Measurements from ENCODE around the gene ATRIP.

The ATRIP gene

DNA sequence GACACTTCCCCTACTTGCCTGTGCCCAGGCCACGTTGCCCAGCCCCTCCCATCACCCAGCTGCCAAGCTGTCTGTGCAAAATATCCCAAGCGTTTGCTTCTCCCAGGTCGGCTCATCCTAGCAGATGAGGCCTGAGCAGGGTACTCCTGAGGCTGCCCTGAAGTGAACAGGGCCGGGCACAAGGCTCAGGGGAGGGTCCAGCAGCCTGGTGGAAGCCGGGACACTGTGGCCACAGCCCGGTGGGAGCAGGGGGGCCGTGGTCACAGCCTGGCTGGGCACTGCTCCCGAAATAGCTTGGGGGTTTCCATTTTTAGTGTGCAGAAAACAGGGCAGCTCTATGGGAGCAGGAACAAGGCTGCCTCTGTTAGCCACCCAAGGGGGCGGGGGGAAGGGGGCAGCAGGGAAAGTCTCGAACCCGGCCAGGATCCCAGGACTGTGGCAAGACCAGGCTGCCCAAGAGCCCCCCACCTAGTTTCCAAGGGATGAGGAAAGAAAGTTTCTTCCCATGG lies 20.1 kb upstream of the ATRIP start:
- TF ChIP-seq GATA3 (IDR thresholded peaks at IDR 0.05; ENCODE audit: low read depth, low read length) (no peak), GATA2 (IDR thresholded peaks at IDR 0.05; ENCODE audit: low read depth, low read length) (no peak)

DNA sequence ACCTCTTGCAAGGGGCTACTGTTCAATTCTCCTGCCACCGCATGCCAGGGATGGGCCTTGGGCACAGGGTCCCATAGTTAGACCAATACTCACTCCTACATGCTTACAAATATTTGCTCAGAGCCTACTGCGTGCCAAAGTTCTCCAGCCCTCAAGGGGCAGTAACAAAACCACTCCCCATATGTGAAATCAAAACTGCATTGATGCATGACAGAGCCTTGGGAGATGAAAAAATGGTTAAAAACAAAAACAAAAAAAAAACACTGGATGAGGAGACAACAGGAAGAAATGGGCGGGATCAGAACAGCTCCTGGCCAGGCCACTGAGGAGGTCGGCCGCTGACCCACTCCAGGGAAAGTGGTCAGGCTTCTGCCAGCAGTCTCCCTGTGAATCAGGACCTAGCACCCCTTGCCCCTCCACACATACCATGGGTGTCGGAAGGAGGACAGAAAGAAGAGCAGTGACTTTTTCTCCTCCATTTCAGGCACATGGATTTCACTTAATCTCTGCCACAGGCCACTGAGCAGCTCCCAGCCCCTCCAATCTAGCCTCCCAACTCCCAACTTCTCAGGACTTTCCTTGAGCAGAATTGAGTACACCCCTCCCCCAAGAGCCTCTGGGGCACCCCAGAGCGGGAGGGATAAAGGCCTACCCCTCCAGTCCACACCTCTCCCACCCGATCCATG lies 19.4 kb upstream of the ATRIP start:
- TF ChIP-seq GATA3 (IDR thresholded peaks at IDR 0.05; ENCODE audit: low read depth, low read length), result no peak
- no peak for TF ChIP-seq GATA2 (IDR thresholded peaks at IDR 0.05; ENCODE audit: low read depth, low read length)

DNA sequence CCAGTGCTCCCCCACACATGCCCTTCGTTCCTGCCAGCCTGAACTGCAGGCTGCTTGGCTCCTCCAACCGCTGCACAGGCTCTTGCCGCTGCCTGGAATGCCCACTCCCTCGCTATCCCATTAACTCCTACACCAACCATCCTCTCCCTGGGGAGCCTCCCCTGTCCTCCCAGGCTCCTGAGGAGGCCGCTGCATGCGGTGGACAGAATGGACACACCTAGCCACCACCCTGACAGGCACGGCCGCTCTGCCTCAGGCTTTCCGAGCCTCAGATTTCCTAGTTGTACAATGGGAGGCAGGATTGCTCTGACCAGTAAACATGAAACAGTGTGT lies 18.9 kb upstream of the ATRIP start:
- TF ChIP-seq GATA3 (IDR thresholded peaks at IDR 0.05; ENCODE audit: low read depth, low read length) (no peak), GATA2 (IDR thresholded peaks at IDR 0.05; ENCODE audit: low read depth, low read length) (no peak)

DNA sequence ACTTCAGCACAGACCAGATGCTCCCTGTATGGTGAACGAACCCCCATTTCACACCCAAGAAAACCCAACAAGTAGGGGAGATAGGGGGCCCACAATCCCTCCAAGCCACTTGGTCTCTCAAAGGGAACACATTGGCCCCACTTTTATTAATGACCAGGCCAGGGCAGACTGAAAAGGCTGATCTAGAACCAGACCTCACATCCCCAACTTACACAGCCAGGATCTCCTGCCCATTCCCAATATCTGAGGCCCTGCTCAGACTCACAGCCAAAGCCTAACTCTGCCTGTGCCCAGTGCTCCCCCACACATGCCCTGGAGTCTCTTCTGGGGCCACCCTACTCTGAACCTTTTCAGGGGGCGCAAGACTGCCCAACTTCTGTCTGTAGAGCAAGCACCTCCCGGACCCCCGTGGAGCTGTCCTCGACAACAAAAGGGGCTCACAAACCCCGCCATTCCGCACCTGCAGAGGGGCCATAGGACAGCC lies 18.4 kb upstream of the ATRIP start:
- TF ChIP-seq GATA3 (IDR thresholded peaks at IDR 0.05; ENCODE audit: low read depth, low read length) (no peak), GATA2 (IDR thresholded peaks at IDR 0.05; ENCODE audit: low read depth, low read length) (no peak)

DNA sequence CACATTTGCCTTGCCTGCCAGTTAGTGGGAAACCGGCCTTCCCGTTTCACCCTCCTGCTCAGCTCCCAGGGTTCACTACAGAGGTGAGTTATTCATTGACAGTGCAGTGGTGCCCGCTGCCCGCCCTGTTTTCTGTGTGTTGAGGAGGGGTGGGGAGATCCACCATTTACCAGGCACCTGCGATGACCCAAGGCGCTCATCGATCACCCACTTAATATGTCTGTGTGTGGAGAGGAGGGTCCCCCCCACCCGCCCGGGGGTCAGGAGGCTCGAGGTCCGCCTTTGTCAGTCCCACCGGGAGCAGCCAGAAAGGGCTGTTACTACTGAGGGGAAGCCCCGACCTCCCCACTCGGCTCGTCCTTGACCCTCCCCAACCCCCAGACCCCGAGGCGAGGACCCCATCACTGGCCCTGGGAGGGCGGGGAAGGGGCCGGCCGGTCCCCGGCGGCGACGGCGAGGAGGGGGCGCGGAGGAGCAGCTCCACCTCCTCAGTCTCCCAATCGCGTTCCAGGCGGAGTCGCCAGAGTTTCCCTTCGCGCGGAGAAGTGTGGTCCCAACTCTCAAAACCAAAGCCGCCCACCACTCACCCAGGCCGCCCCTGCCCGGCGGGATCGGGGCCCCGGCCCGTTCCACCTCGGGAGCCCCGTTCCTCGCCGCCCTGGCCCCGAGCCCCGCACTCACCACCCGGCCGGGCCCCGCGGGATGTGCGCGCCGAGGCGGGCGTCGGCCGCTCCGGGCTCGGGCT lies 17.8 kb upstream of the ATRIP start:
- TF ChIP-seq GATA3 (IDR thresholded peaks at IDR 0.05; ENCODE audit: low read depth, low read length) (no peak), GATA2 (IDR thresholded peaks at IDR 0.05; ENCODE audit: low read depth, low read length) (no peak)

DNA sequence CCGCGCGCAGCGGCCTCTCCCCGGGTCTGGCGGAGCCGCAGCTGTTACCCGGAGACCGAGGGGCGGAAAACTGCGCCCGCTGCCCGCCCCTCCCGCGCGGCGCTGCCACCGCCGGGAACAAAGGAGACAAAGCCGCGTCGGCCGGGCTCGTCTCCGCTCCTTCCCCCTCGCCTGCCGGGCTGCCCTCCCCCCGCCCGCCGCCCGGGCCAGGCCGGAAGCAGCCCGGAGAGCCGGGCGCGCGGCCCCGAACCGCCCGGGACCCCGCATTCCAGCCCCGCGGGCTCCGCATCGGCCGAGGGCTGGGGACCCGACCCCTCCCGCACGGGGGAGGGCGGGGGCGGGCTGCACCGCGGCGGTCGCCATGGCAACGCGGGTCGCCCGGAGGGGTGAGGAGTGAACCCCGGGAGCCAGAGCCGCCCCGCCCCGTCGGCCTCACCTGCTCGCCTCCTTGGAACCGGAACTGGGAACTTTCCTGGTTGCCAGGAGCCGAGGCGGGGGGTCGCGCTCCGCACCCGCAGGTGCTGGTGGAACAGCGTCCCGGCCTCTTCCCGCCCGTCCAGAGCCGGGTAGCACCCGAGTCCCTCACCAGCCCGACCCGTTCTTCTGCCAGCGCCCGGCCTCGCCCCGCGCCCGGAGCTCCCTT lies 17.1 kb upstream of the ATRIP start:
- TF ChIP-seq GATA2 (IDR thresholded peaks at IDR 0.05; ENCODE audit: low read depth, low read length) (no peak), GATA3 (IDR thresholded peaks at IDR 0.05; ENCODE audit: low read depth, low read length) (no peak)

DNA sequence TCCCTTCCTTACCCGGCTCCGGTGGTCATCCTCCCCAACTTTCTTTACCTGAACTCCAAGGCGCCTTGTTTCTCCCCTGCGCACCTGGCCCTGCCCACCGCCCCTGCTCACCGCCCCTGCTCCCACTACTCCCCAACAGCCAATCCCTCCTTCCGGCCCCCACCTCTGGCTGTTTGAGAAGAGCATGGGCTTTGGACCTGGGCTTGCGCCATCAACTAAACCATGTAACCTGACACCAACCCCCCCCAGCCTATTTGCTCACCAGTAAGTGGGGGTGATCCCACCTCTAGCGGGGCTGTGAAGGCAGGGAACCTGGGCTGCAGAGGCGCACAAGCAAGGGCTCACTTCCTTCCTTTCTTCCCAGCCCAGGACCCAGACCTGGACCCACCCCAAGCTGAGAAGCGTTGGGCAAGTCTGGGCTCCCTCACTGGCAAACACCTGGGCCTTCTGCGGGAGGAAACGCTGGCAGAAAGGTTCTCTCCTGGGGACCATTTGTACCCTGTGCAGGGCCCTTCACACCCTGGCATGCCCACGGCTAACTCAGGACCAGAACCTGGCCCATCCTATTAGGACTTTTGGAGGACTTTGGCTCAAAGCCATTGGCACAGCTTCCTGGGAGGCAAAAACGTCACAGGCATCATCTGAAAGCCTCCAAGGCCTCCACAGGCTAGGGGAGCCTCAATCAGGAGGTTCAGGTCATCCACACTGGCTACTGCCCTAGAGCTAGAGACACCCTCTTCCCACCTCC lies 16.4 kb upstream of the ATRIP start, which contains the start of gene PLXNB1:
Gene PLXNB1 (minus strand): TSS at position 127 of the 748 bp plus-strand sequence. CDS start 5,475 bp downstream, outside the sequence.
- TF ChIP-seq GATA2 (IDR thresholded peaks at IDR 0.05; ENCODE audit: low read depth, low read length), result no peak
- TF ChIP-seq GATA3 (IDR thresholded peaks at IDR 0.05; ENCODE audit: low read depth, low read length), result no peak

DNA sequence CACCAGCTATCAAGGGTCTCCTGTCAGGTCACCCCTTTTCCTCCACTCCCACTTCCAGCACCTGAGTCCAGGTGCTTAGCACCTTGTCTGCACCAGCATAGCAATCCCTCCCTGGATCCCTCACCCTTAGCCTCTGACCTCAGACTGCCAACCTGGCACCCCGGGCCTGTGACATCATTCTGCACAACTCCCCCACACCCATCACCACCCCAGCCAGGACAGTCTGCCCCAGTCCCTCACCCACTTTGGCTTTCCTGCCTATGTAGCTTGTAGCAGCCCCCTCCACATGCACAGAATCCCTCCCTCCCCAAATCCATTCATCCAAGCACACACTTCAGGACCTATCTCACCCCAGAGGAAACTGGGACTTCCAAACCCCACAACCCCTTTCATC lies 15.8 kb upstream of the ATRIP start:
- TF ChIP-seq GATA3 (IDR thresholded peaks at IDR 0.05; ENCODE audit: low read depth, low read length) (no peak), GATA2 (IDR thresholded peaks at IDR 0.05; ENCODE audit: low read depth, low read length) (no peak)

DNA sequence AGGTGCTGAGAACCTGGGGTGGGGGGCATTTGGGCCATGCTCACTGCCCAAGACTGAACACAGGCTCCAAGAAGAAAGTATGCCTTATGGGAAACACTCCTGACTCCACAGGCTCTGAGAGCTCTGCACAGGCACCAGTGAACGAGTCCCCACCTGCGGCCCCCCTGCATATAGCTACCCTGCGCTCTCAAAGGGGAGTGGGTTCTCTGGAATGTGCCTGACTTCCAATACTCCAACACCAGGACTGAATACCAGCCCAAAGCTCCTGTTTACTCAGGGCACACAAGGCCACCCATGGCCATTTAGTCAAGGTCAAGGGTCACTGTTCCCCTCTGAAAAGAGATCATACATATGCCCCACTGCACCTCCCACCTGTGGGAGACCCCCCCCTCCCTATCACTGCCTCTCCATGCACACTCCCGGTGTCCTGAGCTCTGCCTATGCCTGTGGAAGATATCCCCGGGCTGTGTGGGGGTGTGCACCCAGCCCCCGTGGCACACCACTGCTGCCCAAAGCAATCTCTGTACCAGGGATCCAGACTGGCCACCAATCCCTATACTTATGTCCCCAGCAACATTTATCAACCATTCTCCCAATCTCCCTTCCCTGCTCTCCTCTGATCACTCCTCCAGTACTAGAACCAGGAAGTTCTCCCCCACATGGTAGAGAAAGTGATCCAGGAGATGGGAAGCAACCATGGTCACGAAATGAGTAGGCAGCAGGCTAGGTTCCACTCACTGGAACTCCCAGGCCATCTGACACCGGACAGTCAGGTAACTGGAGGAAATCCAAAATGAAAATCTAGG lies 15.1 kb upstream of the ATRIP start:
- TF ChIP-seq GATA3 (IDR thresholded peaks at IDR 0.05; ENCODE audit: low read depth, low read length) (no peak), GATA2 (IDR thresholded peaks at IDR 0.05; ENCODE audit: low read depth, low read length) (no peak)

DNA sequence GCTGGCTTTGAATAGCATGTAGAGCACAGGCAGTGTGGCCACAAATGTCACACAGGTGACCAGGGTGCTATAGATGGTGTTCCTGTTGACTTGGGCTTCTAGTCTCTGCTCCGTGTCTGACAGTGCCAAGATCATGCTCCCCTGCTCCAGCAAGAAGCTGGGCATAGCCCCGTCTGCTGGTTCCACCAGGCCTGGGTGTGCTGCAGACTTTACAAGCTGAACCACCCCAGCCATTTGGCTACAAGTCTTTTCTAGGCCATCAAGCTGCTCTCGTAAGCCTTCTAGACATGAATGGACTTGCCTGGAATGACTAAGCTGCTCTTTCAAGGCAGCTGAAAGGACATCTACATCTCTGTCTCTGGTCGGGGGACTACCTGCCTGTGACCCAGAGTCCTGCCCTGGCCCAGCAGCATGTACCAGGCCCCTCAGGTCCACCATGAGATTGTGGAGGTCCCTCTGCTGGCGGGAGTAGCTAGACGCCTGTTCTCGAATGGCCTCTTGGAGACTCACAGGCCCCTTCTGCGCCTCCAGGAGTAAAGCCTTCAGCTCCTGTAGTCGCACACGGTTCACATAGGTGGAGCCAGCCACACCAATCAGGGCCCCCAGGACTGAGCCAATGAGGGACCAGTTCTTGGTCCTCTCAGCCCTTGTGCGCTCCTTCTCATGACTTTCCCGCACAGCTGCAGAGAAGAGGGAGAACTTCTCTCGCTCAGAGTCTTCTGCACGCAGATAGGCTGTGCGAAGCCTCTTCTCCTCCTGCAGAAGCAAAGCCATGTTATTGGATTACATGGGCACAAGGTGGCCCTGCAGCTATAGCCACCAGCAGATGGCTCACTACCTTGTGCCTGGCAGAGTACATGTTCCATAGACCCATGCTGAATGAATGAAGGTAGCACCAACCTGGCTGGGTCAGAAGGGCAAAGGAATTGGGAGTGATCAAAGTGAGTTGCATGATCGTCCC lies 13.8 kb upstream of the ATRIP start:
- no peak for TF ChIP-seq GATA2 (IDR thresholded peaks at IDR 0.05; ENCODE audit: low read depth, low read length)
- no peak for TF ChIP-seq GATA3 (IDR thresholded peaks at IDR 0.05; ENCODE audit: low read depth, low read length)

DNA sequence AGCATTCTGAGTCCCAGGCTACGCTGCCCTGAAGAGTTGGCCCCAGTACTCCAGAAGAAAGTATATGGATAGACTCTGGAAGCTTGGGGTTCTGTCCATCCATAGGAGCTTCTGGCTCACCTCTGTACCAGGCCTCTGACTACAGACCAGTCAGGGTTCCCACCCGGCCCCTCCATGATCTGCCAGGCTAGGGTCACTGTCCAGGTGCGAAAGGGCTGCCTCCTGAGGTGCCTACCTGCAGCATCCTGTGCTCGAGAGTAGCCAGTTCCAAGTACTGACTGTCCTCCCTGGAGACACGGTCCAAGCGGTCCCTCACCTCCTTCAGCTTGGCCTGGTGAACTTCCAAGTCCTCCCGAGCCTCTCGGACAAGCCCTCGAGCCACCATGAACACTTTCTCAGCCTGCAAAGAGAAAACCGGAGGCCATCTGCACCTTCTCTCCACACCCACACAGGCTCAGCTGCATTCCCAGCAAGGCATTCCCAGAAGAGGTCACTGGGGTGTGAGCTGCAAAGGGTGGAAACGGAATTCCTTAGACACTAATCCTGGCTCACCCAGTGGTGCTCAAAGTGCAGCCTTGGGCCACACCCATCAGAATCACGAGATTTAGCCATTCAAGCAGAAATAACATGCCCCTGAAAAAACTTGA lies 12.9 kb upstream of the ATRIP start:
- TF ChIP-seq GATA3 (IDR thresholded peaks at IDR 0.05; ENCODE audit: low read depth, low read length) (no peak), GATA2 (IDR thresholded peaks at IDR 0.05; ENCODE audit: low read depth, low read length) (no peak)
